ENCODE results near the gene XRCC6.

DNA sequence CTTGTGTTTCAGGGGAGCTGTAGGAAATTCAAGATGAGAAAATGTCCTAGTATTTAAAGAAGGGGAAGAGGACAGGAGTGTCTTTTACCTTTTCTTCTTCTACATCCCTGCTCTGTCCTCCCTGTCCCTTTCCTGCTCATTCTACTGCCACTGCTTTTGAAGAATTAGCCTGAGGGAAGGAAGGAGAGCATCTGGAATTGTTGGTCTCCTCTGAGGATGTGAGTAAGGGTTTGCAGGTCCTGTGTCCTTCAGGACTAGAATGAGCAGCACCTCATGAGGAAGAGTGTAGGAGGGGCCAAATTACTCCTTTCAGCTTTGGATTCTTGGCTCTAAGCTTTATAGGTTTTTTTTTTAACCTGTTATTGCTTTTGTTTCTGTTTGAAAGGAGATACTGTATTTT lies 43.4 kb downstream of the XRCC6 start:
- TF ChIP-seq EZH2 (IDR thresholded peaks at IDR 0.05; ENCODE audit: low read length, missing control alignments) = no peak
- TF ChIP-seq, protein P1, sequence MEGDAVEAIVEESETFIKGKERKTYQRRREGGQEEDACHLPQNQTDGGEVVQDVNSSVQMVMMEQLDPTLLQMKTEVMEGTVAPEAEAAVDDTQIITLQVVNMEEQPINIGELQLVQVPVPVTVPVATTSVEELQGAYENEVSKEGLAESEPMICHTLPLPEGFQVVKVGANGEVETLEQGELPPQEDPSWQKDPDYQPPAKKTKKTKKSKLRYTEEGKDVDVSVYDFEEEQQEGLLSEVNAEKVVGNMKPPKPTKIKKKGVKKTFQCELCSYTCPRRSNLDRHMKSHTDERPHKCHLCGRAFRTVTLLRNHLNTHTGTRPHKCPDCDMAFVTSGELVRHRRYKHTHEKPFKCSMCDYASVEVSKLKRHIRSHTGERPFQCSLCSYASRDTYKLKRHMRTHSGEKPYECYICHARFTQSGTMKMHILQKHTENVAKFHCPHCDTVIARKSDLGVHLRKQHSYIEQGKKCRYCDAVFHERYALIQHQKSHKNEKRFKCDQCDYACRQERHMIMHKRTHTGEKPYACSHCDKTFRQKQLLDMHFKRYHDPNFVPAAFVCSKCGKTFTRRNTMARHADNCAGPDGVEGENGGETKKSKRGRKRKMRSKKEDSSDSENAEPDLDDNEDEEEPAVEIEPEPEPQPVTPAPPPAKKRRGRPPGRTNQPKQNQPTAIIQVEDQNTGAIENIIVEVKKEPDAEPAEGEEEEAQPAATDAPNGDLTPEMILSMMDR (conservative IDR thresholded peaks at IDR 0.05 in 1 of 2, IDR thresholded peaks at IDR 0.05 in 1 of 2; ENCODE audit: low read depth in 1 of 2, low read length in 2 of 2) = no peak
